Body of pancreas (tissue), 4 donors: ENCODE results near the gene TMEM14A.

ENCODE experiments used
- POLR2A ChIP-seq, 3 donors: fragments of 450-650 bp; IDR thresholded peaks; one replicate each; pipeline ENCODE4 v1.6.1; 2016; ENCODE audit warnings: antibody characterized with exemption in 3 of 3, mild to moderate bottlenecking in 2 of 3
- TF ChIP-seq, protein P1 (sequence below), 7 experiments: fragments of 450-650 bp in 4 of 7; fragments of 200-600 bp in 3 of 7; sonication (generic) in 3 of 7; IDR thresholded peaks; one replicate each; pipeline ENCODE4 v1.5.1; 2016 to 2019; ENCODE audit warnings: antibody characterized with exemption in 7 of 7

DNA sequence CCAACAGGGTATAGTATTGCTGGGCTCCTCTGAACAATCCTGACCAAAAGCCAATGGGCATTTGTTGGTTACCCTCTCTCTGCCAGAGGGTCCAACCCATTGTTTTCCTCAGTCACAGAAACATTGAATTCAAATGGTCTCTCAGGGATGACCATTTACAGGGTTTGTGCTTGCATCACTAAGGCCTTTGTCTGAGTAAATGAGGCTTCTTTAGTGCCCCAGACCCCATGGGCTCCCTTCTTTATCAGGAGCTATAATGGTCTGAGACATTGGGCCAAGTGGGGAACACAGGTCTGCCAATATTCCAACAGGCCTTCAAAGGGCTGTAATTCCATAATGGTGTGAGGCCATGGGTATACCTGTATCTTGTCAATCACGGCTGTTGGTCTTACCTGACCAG, 65.2 kb downstream of the TMEM14A start:
- TF ChIP-seq, protein P1, sequence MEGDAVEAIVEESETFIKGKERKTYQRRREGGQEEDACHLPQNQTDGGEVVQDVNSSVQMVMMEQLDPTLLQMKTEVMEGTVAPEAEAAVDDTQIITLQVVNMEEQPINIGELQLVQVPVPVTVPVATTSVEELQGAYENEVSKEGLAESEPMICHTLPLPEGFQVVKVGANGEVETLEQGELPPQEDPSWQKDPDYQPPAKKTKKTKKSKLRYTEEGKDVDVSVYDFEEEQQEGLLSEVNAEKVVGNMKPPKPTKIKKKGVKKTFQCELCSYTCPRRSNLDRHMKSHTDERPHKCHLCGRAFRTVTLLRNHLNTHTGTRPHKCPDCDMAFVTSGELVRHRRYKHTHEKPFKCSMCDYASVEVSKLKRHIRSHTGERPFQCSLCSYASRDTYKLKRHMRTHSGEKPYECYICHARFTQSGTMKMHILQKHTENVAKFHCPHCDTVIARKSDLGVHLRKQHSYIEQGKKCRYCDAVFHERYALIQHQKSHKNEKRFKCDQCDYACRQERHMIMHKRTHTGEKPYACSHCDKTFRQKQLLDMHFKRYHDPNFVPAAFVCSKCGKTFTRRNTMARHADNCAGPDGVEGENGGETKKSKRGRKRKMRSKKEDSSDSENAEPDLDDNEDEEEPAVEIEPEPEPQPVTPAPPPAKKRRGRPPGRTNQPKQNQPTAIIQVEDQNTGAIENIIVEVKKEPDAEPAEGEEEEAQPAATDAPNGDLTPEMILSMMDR (IDR thresholded peaks at IDR 0.05) = no peak
- TF ChIP-seq POLR2A (IDR thresholded peaks at IDR 0.05) = no peak
